Mucosa of descending colon (tissue), 3 donors: ENCODE results near the gene HK1. TPM values are rescaled to one million over a fixed set of nuclear protein-coding genes. Genes with fewer than 3 reads are reported as not detected.

Experiments used
- ATAC-seq: fragments of 200-7000 bp; cut with Tn5 transposase; one replicate; pipeline ENCODE4 v1.9.1; 2020; ENCODE audit warnings: mild to moderate bottlenecking, moderate library complexity
- DNase-seq, 3 donors: peaks; one replicate each; pipeline ENCODE4 v3.0.0-alpha.2; 2020
- H3K36me3 ChIP-seq: fragments of 200-600 bp; one replicate; pipeline ENCODE4 v1.8.0; 2021; ENCODE audit warnings: low read depth, mild to moderate bottlenecking
- H3K4me1 ChIP-seq: fragments of 200-600 bp; one replicate; pipeline ENCODE4 v1.8.0; 2021; ENCODE audit warnings: low read depth, mild to moderate bottlenecking
- H3K4me3 ChIP-seq: fragments of 200-600 bp; one replicate; pipeline ENCODE4 v1.8.0; 2021; ENCODE audit warnings: mild to moderate bottlenecking
- H3K9me3 ChIP-seq: fragments of 200-600 bp; one replicate; pipeline ENCODE4 v1.8.0; 2021; ENCODE audit warnings: mild to moderate bottlenecking
- intact Hi-C, 2 donors: fragments of 100-400 bp; cut with DNase I in 1 of 2; cut with micrococcal nuclease in 1 of 2; formaldehyde crosslinking; loops; one replicate each; pipeline versions ENCODE4 v1.11.0 to v1.11.1; 2022; cut with DNase I, micrococcal nuclease
- total RNA-seq, 3 donors: library from RNA; stranded (reverse); fragmentation: NEBNext Ultra II Directional in 2 of 3; extraction: Animal tissue kit (Norgen Biotek cat#: 25700) in 2 of 3; gene quantifications; one replicate each; pipeline versions ENCODE4 v1.2.1 to v1.2.4, GENCODE V29; 2021 to 2023
- TF ChIP-seq, protein P1 (sequence below): fragments of 200-600 bp; IDR thresholded peaks from one replicate; pipeline ENCODE4 v1.8.0; 2022; ENCODE audit warnings: antibody characterized with exemption, mild to moderate bottlenecking
- donor health status: DM: no; HTN: no; CAD: no; lungs with moderate emphysema.
- donor health status: DM: no; HTN: no; CAD: no.
- donor health status: DM: no; HTN: yes; CAD: no.

HK1 gene
- total RNA-seq, 3 donors from 2014 or later, result 63.9 to 102 (median 81.3) TPM

DNA sequence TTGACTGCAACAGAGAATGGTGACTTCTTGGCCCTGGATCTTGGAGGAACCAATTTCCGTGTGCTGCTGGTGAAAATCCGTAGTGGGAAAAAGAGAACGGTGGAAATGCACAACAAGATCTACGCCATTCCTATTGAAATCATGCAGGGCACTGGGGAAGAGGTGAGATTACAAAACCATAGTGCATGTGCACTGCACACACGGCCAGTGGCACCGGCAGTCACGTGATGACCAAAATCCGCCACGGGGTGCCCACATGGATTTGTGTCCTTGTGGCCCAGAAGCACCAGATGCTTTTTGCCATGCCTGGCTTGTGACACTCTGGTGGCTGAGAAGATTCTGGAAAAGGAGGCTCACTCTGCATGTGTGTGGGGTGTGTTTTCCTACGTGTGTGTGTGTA is 106.0 kb downstream of the HK1 start:
- Histone ChIP-seq H3K4me1 (peaks cover 7% of the 10 kb centered on the region), H3K36me3 (no peaks in the 10 kb centered on the region), H3K4me3 (no peak overlapping the region), H3K9me3 (no peaks in the 10 kb centered on the region)
- intact Hi-C loops, result loop anchor here in 1 of 2 donors (10.0 kb wide), 1 partner anchor 70 kb away; no protein-coding TSS in a partner anchor
- DNase-seq, result no peak
- TF ChIP-seq, protein P1, sequence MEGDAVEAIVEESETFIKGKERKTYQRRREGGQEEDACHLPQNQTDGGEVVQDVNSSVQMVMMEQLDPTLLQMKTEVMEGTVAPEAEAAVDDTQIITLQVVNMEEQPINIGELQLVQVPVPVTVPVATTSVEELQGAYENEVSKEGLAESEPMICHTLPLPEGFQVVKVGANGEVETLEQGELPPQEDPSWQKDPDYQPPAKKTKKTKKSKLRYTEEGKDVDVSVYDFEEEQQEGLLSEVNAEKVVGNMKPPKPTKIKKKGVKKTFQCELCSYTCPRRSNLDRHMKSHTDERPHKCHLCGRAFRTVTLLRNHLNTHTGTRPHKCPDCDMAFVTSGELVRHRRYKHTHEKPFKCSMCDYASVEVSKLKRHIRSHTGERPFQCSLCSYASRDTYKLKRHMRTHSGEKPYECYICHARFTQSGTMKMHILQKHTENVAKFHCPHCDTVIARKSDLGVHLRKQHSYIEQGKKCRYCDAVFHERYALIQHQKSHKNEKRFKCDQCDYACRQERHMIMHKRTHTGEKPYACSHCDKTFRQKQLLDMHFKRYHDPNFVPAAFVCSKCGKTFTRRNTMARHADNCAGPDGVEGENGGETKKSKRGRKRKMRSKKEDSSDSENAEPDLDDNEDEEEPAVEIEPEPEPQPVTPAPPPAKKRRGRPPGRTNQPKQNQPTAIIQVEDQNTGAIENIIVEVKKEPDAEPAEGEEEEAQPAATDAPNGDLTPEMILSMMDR, result no peak
- no peak for ATAC-seq

DNA sequence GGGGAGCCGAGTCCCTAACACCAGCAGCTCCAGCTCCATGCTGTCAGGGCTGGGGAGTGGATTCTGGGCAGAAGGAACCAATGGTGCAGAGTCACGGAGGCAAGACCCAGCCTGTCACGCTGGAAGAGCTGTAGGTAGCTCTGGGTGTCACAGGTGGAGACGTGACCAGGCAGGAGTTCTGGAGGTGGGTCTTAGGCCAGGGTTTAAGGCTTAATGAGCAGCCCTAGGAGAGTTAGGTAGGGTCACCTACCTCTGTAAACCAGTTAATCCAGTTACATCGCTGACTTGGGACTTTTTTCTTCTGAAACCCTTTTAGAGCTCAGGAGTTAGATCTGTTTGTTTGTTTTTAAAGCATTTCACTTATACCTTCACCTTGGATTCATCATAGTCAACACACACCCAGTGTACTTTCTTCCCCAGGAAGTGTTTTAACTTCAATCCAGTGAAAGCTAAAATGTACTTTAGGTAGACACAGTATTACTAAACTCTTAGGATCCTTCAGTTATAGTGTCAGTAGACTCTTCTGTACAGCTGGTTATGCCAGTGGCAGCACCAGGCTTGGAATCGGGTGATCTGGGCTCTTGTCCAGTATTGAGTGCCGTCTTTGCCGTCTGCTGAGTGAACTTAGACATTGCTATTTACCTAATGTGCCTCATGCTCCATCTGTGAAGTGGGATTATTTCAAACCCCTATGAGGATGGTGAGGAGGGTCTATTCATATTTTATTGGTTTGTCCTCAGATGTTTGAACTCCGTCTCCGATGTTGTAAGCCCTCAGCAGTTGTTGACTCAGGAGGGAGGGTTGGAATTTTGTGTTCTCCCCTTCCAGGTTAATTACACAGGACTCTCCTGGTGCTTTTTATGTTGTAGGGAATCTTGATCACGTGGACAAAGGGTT is 107.4 kb downstream of the HK1 start:
- TF ChIP-seq, protein P1, result no peak
- Histone ChIP-seq H3K4me1 (peaks cover 7% of the 10 kb centered on the region), H3K36me3 (no peaks in the 10 kb centered on the region), H3K4me3 (no peak overlapping the region), H3K9me3 (no peaks in the 10 kb centered on the region)
- intact Hi-C loops, result loop anchor here in 1 of 2 donors (10.0 kb wide), 1 partner anchor 71 kb away; no protein-coding TSS in a partner anchor
- ATAC-seq (peak; percentile 63), DNase-seq (no peak)

DNA sequence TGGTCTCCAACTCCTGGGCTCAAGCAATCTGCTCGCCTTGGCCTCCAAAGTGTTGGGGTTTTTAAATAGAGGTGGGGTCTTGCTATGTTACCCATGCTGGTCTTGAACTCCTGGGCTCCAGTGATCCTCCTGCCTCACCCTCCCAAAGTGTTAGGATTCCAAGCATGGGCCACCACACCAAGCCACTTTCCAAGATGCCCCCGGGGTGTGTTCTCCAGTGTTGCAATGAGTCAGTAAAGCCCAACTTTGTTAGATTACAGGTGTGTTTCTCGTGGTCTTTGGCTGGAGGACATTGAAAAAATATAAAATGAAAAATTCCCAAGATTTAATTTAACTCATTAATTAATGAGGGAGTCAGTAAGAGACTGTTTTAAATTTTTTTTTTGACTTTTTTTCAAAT is 109.2 kb downstream of the HK1 start:
- Histone ChIP-seq H3K4me1 (peaks cover 7% of the 10 kb centered on the region), H3K36me3 (no peaks in the 10 kb centered on the region), H3K9me3 (no peaks in the 10 kb centered on the region), H3K4me3 (no peak overlapping the region)
- no peak for DNase-seq
- intact Hi-C loops, result loop anchor here in 1 of 2 donors (10.0 kb wide), 1 partner anchor 73 kb away; no protein-coding TSS in a partner anchor
- TF ChIP-seq, protein P1, result no peak
- no peak for ATAC-seq

DNA sequence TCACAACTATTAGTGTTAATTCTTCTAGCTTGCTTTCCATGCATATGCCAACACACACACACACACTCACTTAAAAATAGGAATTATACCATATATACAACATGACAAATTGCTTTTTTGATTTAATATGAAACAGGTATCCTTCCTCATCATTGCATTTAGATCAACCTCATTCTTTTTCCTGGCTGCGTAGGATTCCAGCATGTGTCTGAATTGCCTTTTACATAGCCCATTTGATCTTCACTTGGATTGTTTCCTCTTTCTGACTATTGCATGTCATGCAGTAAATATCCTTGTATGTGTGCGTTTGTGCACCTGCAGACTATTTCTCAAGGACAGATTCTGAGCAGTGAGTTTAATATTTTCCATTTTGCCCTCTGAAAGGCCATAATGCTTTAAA is 110.2 kb downstream of the HK1 start:
- H3K36me3 ChIP-seq, result no peaks in the 10 kb centered on the region
- no peaks in the 10 kb centered on the region for H3K9me3 ChIP-seq
- intact Hi-C loops, result loop anchor here in 1 of 2 donors (10.0 kb wide), 1 partner anchor 74 kb away; no protein-coding TSS in a partner anchor
- H3K4me3 ChIP-seq, result no peak overlapping the region
- TF ChIP-seq, protein P1, result no peak
- H3K4me1 ChIP-seq, result peaks cover 7% of the 10 kb centered on the region
- ATAC-seq, result no peak
- no peak for DNase-seq

DNA sequence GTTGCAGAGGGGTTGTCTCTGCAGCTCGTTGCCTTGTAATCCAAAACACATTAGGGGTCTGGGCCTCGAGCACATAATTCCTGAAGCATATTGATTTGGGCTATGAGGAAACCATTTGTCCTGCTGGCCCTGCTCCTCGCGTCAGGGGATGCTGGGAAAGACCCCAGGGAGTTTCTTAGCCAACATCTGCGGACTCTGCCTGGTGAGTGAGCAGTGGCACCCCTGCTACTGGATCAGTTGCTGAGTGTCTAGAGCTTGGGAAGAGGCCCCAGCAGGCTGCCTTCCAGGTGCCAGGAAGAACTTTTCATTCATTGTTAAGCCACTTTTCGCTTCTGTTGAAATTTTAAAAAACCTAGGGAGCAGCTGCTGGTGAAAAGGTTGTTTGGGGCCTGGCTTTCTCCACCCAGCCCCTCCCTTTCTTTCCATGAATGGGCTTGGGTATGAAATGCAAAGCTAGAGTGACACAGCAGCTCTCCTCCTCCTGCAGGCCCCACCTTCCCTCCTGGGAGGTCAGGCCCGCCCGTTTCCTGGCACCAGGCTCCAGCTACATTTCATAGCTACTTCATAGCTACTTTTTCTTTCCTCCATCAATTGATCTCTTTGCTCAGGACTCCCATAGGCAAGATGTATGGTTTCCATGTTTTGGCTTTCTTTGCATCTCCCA is 111.7 kb downstream of the HK1 start:
- DNase-seq, result peak in 1 of 3 donors; percentile 52
- Histone ChIP-seq H3K4me1 (peaks cover 7% of the 10 kb centered on the region), H3K9me3 (no peaks in the 10 kb centered on the region), H3K36me3 (no peaks in the 10 kb centered on the region), H3K4me3 (no peak overlapping the region)
- TF ChIP-seq, protein P1, result no peak
- intact Hi-C loops, result loop anchor here (5.0 to 10.0 kb wide), 2 partner anchors 75 to 153 kb away; no protein-coding TSS in a partner anchor
- ATAC-seq, result peak; percentile 46
